AG04449 (cell line): ENCODE results near the gene GLTPD2.

Experiments used
- CTCF ChIA-PET: fragments of 350-600 bp; formaldehyde crosslinking; extraction: SDS; loops from one replicate; lab custom pipeline; 2021; ENCODE audit warnings: antibody characterized with exemption; lab: Yijun Ruan, JAX
- POLR2A ChIA-PET: fragments of 400-600, 350-600 bp; formaldehyde crosslinking; extraction: SDS; loops from one replicate; lab custom pipeline; 2020; ENCODE audit warnings: antibody characterized with exemption, inconsistent platforms; lab: Yijun Ruan, JAX
- DNase-seq: peaks from one replicate; pipeline ENCODE4 v3.0.0-alpha.2; 2010; ENCODE audit warnings: low read depth, low spot score
- H3K4me3 ChIP-seq: 2 replicates; pipeline ENCODE4 v1.5.1; 2011; ENCODE audit warnings: low read depth, mild to moderate bottlenecking, control low read depth, low read length
- TF ChIP-seq, protein P1 (sequence below): IDR thresholded peaks from one replicate; pipeline ENCODE4 v1.5.1; 2011; ENCODE audit warnings: mild to moderate bottlenecking, moderate library complexity, low read length, control low read depth, inconsistent platforms; ENCODE audit not compliant: insufficient read depth; ENCODE audit errors: missing control alignments

The GLTPD2 gene

DNA sequence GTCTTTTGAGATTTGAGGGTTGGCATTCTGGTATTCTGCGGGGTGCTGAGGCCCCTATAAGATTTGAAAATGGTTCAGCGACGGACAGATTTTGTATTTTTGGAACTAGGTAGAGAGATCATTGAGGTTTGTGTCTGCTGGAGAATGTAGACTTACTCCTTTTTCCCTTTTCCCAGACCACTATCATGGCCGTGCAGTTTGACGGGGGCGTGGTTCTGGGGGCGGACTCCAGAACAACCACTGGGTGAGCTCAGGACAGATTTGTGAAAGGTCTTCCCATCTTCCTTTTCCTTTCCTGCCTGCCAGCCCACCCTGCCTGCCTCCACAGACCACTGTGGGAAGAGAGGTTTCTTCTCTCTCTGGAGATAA lies 7.8 kb downstream of the GLTPD2 start:
- TF ChIP-seq, protein P1, sequence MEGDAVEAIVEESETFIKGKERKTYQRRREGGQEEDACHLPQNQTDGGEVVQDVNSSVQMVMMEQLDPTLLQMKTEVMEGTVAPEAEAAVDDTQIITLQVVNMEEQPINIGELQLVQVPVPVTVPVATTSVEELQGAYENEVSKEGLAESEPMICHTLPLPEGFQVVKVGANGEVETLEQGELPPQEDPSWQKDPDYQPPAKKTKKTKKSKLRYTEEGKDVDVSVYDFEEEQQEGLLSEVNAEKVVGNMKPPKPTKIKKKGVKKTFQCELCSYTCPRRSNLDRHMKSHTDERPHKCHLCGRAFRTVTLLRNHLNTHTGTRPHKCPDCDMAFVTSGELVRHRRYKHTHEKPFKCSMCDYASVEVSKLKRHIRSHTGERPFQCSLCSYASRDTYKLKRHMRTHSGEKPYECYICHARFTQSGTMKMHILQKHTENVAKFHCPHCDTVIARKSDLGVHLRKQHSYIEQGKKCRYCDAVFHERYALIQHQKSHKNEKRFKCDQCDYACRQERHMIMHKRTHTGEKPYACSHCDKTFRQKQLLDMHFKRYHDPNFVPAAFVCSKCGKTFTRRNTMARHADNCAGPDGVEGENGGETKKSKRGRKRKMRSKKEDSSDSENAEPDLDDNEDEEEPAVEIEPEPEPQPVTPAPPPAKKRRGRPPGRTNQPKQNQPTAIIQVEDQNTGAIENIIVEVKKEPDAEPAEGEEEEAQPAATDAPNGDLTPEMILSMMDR: no peak
- H3K4me3 ChIP-seq: peak overlapping the region; percentile 100
- POLR2A ChIA-PET: interaction anchor here (0.7 to 1.7 kb wide), 3 partner anchors 10 to 113 kb away, joined by 3 to 19 read pairs (median 4); partner anchors contain the start of genes CHRNE and PLD2
- CTCF ChIA-PET: interaction anchor here (0.9 to 3.0 kb wide), 5 partner anchors 10 to 107 kb away, joined by 3 to 11 read pairs (median 3); partner anchors contain the start of genes CHRNE and VMO1
- DNase-seq: no peak

DNA sequence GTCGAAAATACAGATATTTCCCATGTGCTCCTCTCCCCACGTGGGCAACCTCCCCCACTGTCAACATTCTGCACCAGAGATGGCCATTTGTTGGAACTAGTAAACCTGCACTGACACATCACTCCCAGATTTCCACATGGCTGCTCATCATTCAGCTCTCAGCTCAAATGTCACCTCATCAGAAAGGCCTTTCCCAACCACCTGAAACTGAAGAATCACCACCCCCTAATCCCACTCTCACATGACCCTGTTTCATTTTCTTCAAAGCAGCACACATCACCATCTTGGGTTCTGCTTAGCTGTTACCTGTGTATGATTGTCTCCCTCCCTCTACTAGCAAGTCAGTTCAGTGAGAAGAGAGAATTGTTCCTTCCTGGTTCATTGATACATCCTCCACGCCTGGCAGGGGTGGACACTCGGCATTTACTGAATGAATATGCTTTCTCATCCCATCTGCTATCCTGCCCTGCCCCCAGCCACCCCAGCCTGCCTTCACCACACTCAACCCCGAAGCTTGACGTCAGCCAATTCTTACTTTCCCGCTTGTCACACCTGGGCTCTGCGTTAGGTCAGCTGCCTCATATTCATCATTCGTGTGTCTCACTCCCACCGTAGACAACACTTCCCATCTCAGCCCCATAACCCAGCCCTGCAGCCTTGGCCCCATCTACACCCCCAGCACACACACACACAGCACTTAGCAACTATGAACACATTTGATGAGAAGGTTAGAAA lies 11.9 kb downstream of the GLTPD2 start:
- ChIA-PET POLR2A (no interaction called here), CTCF (interaction anchor here (0.9 to 1.6 kb wide), 3 partner anchors 10 to 14 kb away, joined by 3 to 10 read pairs (median 6); partner anchors contain the start of genes GLTPD2 and VMO1)
- H3K4me3 ChIP-seq: no peak overlapping the region
- no peak for DNase-seq
- TF ChIP-seq, protein P1: no peak

- ChIA-PET CTCF (no interaction called here), POLR2A (no interaction called here)
- TF ChIP-seq, protein P1: no peak
- no peak for DNase-seq
- no peak within 1 kb of the TSS for H3K4me3 ChIP-seq
Measured at GRCh38 chr17:4802228-4802627, 13.5 kb downstream of the GLTPD2 start, which contains the start of gene C17orf114. TSS of gene C17orf114 (minus strand) at chr17:4802328.

DNA sequence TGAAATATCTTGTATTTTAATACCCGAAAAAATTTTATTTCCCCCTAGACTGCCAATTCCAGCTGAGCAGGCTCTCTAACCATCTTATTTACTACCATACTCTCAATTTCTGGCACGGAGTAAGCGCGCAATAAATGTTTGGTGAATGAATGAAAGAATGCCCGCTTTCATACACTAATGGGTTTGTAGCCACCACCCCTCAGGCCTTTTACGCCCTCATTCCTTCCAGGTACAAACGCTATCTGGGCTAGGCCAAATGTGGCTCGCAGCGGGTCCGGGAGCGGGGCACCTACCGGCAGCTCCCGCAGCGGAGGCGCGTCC lies 17.7 kb downstream of the GLTPD2 start:
- POLR2A ChIA-PET: interaction anchor here (0.8 to 1.5 kb wide), 3 partner anchors 10 to 16 kb away, joined by 3 to 19 read pairs (median 6); partner anchors contain the start of gene PSMB6
- CTCF ChIA-PET: interaction anchor here (1.2 to 3.3 kb wide), 4 partner anchors 17 to 240 kb away, joined by 3 to 28 read pairs (median 4); partner anchors contain the start of gene GLTPD2
- peak overlapping the region; percentile 72 for H3K4me3 ChIP-seq
- no peak for DNase-seq
- TF ChIP-seq, protein P1: no peak

DNA sequence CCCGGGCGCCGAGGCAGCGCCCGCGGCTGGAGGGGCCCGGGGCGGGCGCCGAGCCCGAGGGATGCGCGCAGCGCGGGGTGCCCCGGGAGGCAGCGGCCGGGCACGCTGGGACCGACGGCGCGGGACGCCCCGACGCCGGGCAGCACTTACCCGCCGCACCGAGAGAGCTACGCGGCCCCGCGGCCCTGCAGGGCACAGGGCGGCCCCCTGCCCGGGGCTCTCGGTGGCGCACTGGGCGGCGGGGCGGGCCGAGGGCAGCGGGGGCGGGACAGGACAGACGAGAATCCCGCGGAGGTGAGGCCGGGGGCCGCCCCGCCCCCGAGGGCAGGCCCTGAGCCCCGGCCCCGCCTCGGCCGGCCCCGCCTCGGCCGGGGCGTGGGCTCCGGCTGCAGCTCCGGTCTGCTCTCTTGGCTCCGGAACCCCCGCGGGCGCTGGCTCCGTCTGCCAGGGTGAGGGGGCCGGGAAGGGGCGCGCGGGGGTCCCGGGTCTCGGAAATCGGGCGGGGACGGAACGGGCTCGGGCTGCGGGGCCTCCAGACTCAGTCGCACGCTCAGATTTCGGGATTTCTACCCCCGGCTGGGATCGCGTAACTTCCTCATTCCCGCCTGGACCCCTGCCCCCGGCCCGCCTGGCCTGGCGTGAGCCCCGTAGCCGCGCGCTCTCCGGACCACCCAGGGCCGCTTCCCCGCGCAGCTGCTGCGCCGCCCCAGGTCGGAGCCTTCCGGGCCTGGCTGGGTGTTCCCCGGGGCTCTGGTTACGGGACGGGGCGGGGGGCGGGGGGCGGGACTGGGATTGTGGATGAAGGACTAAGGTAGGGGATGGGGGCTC lies 18.2 kb downstream of the GLTPD2 start, which contains the start of gene PLD2:
Gene PLD2, plus strand, starts transcription at position 376 of the 828 bp plus-strand sequence. CDS start 621 bp downstream, outside the sequence.
- TF ChIP-seq, protein P1: no peak
- CTCF ChIA-PET: interaction anchor here (0.7 to 3.3 kb wide), 6 partner anchors 11 to 241 kb away, joined by 3 to 28 read pairs (median 3); partner anchors contain the start of genes GLTPD2 and PSMB6
- peak within 1 kb of the TSS; percentile 72 for H3K4me3 ChIP-seq
- POLR2A ChIA-PET: interaction anchor here (0.8 to 1.5 kb wide), 3 partner anchors 11 to 17 kb away, joined by 3 to 19 read pairs (median 6); partner anchors contain the start of gene PSMB6
- DNase-seq: no peak
